ENCODE data around the gene CTCF. TPM values are rescaled to one million over a fixed set of nuclear protein-coding genes. Genes with fewer than 3 reads are reported as not detected.

CTCF gene
- total RNA-seq, 3 donors from 2014 or later: 41.1 to 55.5 (median 43.4) TPM

GRCh38 chr16:67561824-67562525 lies 351 bp upstream of the CTCF start:
- intact Hi-C loops (cut with DNase I, micrococcal nuclease): no loop called here
- Histone ChIP-seq H3K4me3 (peak overlapping the region; percentile 96), H3K9me3 (no peaks in the 10 kb centered on the region), H3K36me3 (ENCODE audit: low read depth) (peaks cover 6% of the 10 kb centered on the region), H3K4me1 (ENCODE audit: low read depth) (peaks cover 20% of the 10 kb centered on the region)
- ATAC-seq (peak; percentile 86), DNase-seq (peak; percentile 97 to 99 (median 98))
- no peak for TF ChIP-seq CTCF (IDR thresholded peaks at IDR 0.05)

- no peak for TF ChIP-seq CTCF (IDR thresholded peaks at IDR 0.05)
- Histone ChIP-seq H3K9me3 (no peaks in the 10 kb centered on the region), H3K4me3 (peak overlapping the region; percentile 96), H3K36me3 (ENCODE audit: low read depth) (peaks cover 6% of the 10 kb centered on the region), H3K4me1 (ENCODE audit: low read depth) (peaks cover 20% of the 10 kb centered on the region)
- ATAC-seq (peak; percentile 19), DNase-seq (peak; percentile 62 to 80 (median 80))
- intact Hi-C loops (cut with DNase I, micrococcal nuclease): no loop called here
Measured at GRCh38 chr16:67562918-67563707, 787 bp downstream of the CTCF start.

GRCh38 chr16:67563708-67564468 lies 1.6 kb downstream of the CTCF start:
- intact Hi-C loops (cut with DNase I, micrococcal nuclease): no loop called here
- no peak for TF ChIP-seq CTCF (IDR thresholded peaks at IDR 0.05)
- Histone ChIP-seq H3K9me3 (no peaks in the 10 kb centered on the region), H3K36me3 (ENCODE audit: low read depth) (peaks cover 6% of the 10 kb centered on the region), H3K4me1 (ENCODE audit: low read depth) (peaks cover 20% of the 10 kb centered on the region), H3K4me3 (peak overlapping the region; percentile 96)
- DNase-seq (peak in 1 of 3 donors; percentile 53), ATAC-seq (peak; percentile 6)

GRCh38 chr16:67565470-67566100 lies 3.3 kb downstream of the CTCF start:
- intact Hi-C loops (cut with DNase I, micrococcal nuclease): no loop called here
- no peaks in the 10 kb centered on the region for H3K9me3 ChIP-seq
- peaks cover 6% of the 10 kb centered on the region for H3K36me3 ChIP-seq (ENCODE audit: low read depth)
- no peak overlapping the region for H3K4me3 ChIP-seq
- H3K4me1 ChIP-seq (ENCODE audit: low read depth): peaks cover 20% of the 10 kb centered on the region
- ATAC-seq (no peak), DNase-seq (no peak)
- TF ChIP-seq CTCF (IDR thresholded peaks at IDR 0.05): no peak

- no peaks in the 10 kb centered on the region for H3K9me3 ChIP-seq
- no peak for TF ChIP-seq CTCF (IDR thresholded peaks at IDR 0.05)
- H3K4me1 ChIP-seq (ENCODE audit: low read depth): no peaks in the 10 kb centered on the region
- no peak for DNase-seq
- ATAC-seq: no peak
- no peaks in the 10 kb centered on the region for H3K36me3 ChIP-seq (ENCODE audit: low read depth)
- no peak overlapping the region for H3K4me3 ChIP-seq
- intact Hi-C loops (cut with DNase I, micrococcal nuclease): no loop called here
Measured at GRCh38 chr16:67571464-67571863, 9.1 kb downstream of the CTCF start.

Data from mucosa of descending colon (tissue), 3 donors.